ENCODE measurements around the gene NFATC2.
A peak's percentile ranks its signal among the peaks of the same experiment; 100 is the strongest.

Gene NFATC2

GRCh38 chr20:51416532-51417249, 125.8 kb downstream of the NFATC2 start:
- DNase-seq (ENCODE audit: low read depth in 2 of 2): no peak

- no peak for DNase-seq (ENCODE audit: low read depth in 2 of 2)
Observed at GRCh38 chr20:51413857-51414256, 128.7 kb downstream of the NFATC2 start.

- DNase-seq (ENCODE audit: low read depth in 2 of 2): no peak
Observed at GRCh38 chr20:51412951-51413481, 129.5 kb downstream of the NFATC2 start.

GRCh38 chr20:51412333-51412871, 130.1 kb downstream of the NFATC2 start:
- no peak for DNase-seq (ENCODE audit: low read depth in 2 of 2)

DNA sequence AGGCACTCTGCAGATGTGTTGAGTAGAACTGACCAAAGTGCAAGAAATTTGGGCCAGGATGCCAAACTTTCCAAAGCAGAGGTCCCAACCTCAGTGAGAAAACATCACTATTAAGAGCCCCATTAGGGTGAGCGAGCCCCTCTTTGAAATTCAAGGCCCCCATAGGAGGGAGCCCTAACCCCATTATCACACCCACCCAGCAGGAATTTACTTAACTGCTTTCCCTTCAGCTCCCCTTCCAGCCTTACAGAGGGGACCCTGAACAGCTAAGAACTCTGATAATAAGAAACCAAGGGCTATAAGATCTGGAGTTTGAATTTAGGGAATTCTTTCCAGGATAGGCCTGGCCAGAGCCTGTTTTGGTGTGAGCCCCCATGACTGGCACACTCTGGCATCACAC, 130.6 kb downstream of the NFATC2 start:
- DNase-seq (ENCODE audit: low read depth in 2 of 2): no peak

- no peak for DNase-seq (ENCODE audit: low read depth in 2 of 2)
Observed at GRCh38 chr20:51410586-51411325, 131.8 kb downstream of the NFATC2 start.

- DNase-seq (ENCODE audit: low read depth in 2 of 2): no peak
Observed at GRCh38 chr20:51409192-51409880, 133.2 kb downstream of the NFATC2 start.

GRCh38 chr20:51404297-51405060, 138.0 kb downstream of the NFATC2 start:
- DNase-seq (ENCODE audit: low read depth in 2 of 2): peak; percentile 62 to 78

- DNase-seq (ENCODE audit: low read depth in 2 of 2): no peak
Observed at GRCh38 chr20:51403466-51404220, 138.9 kb downstream of the NFATC2 start.

- DNase-seq (ENCODE audit: low read depth in 2 of 2): no peak
Observed at GRCh38 chr20:51402201-51402600, 140.3 kb downstream of the NFATC2 start.

- DNase-seq (ENCODE audit: low read depth in 2 of 2): no peak
Observed at GRCh38 chr20:51401496-51401895, 141.0 kb downstream of the NFATC2 start.

DNA sequence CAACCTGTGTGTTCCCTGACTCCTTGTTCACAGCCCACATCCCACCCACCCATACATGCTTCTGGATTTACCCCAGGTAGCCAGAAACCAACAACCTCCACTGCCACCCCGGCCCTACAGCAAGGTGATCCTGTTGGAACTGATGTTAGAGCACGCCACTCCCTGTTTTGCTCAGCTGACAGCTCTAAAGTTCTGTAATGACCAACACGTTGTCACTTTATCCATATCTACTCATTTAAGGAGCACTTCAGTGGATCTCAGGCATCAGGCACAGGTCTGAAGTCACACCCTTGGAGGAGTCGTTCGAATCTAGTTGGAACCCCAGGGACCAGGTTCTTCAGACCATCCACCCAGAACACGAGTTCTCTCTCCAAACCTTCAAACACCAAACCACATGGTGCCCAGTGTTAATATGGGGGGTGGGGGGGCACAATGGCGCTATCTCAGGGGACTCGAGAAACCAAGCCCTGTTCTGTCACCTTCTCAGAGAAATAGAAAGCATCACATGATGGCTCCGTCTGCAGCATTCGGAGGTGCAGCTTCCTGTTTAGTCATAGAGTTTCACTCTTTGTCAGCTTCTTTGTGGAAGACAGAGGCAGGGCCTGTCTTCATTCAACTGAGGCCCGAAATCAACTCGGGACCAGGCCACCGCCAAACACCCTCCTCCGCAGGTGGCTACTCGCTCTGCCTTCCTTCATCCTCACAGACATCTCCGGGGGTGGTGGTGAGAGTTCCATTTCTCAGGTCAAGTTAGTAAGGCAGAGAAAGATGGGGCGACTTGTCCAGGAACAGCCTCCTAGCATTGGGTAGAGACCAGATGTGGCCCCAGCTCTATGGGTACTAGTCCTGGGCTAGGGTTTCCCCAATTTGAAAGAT, 142.2 kb downstream of the NFATC2 start:
- peak; percentile 54 to 66 for DNase-seq (ENCODE audit: low read depth in 2 of 2)

GRCh38 chr20:51399006-51399890, 143.3 kb downstream of the NFATC2 start:
- no peak for DNase-seq (ENCODE audit: low read depth in 2 of 2)

DNA sequence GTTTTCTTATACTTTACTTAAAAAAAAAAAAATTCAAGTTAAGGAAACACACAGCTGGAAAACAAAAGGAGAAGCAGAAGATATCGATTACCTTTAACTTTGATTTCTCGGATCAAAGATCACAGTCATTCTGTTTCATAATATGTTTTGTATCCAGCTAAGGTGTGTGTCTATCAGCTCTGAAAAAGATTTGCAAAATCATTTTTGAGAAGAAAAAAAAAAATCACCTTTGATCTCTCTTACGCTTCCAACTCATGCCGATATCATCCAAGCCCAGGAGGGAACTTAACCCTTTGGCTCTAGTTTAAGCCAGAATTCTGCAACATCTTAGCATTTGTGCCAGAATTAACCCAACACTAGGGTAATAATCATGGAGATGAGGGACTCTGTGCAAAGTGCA, 144.0 kb downstream of the NFATC2 start:
- DNase-seq (ENCODE audit: low read depth in 2 of 2): no peak

- no peak for DNase-seq (ENCODE audit: low read depth in 2 of 2)
Observed at GRCh38 chr20:51398083-51398482, 144.4 kb downstream of the NFATC2 start.

GRCh38 chr20:51397137-51397536, 145.4 kb downstream of the NFATC2 start:
- DNase-seq (ENCODE audit: low read depth in 2 of 2): no peak

DNA sequence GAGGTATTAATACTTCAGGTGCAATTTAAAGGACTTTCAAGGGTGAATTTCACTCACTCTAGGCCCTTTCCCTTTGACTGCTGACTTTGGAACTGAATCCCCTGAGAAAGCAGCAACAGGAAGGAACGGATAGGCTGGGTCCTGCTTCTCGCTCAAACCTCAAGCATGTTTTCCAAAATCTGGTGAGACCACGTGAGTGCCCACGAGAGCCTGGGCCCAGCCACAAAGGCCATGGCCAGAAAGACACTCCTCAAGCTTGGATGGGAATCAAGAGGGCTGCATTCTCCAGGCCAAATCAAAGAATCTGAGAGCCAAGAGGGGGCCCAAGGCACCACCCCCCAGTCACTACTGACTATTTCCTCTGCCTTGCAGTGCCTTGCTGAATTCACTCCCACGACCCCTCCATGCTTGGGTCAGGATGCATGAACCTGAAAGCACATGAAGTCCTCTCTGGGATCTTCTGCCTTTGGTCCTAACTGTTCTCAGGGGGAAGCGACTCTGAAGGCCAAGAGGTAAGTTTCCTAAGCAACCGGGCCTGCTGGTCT, 146.1 kb downstream of the NFATC2 start:
- DNase-seq (ENCODE audit: low read depth in 2 of 2): no peak

DNA sequence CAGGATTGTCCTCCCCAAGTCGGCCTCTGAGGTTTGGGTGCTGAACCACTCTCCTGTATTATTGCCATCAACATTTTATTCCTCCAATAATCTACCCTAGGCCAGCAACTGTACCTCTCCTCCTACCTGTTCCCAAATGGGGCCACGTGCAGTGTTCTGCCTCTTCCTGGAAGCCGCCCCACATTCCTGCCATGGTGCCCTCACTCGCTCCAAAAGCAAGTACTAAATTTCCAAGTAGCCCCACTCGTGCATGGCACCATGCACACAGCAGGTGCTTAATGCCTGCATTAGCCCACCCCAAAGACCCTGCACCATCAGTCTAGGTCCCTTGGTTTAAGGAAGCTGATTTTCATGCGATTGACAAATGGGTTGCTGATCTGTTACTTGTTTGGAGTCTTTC, 147.8 kb downstream of the NFATC2 start:
- DNase-seq (ENCODE audit: low read depth in 2 of 2): no peak
